HEK293 (cell line): ENCODE measurements around the gene HFM1.
A peak's percentile ranks its signal among the peaks of the same experiment; 100 is the strongest.

Experiments
- EGR2 ChIP-seq: fragments of 450-650 bp; formaldehyde crosslinking; IDR thresholded peaks from 2 replicates; pipeline ENCODE4 v1.5.1; 2016; ENCODE audit warnings: low read depth, missing biosample characterization, missing genetic modification characterization
- KLF1 ChIP-seq: fragments of 450-650 bp; formaldehyde crosslinking; IDR thresholded peaks from 2 replicates; pipeline ENCODE4 v1.5.1; 2016; ENCODE audit warnings: missing biosample characterization, missing genetic modification characterization
- KLF8 ChIP-seq: fragments of 450-650 bp; formaldehyde crosslinking; IDR thresholded peaks from 2 replicates; pipeline ENCODE4 v1.5.1; 2016; ENCODE audit warnings: missing biosample characterization, missing genetic modification characterization
- SALL2 ChIP-seq: fragments of 450-650 bp; formaldehyde crosslinking; IDR thresholded peaks from 2 replicates; pipeline ENCODE4 v1.5.0; 2017; ENCODE audit warnings: missing biosample characterization, mild to moderate bottlenecking, missing genetic modification characterization, borderline replicate concordance
- TCF7L2 ChIP-seq: IDR thresholded peaks from 2 replicates; pipeline ENCODE4 v1.6.1; 2011; ENCODE audit warnings: low read depth, mild to moderate bottlenecking, inconsistent platforms, low read length, moderate library complexity, borderline replicate concordance
- ZBTB17 ChIP-seq: fragments of 450-650 bp; formaldehyde crosslinking; IDR thresholded peaks from 2 replicates; pipeline ENCODE4 v1.5.1; 2016; ENCODE audit warnings: missing biosample characterization, missing genetic modification characterization
- ZFP3 ChIP-seq: fragments of 450-650 bp; formaldehyde crosslinking; IDR thresholded peaks from 2 replicates; pipeline ENCODE4 v1.5.1; 2016; ENCODE audit warnings: low read depth, missing biosample characterization, missing genetic modification characterization
- ZNF112 ChIP-seq: fragments of 450-650 bp; formaldehyde crosslinking; IDR thresholded peaks from 2 replicates; pipeline ENCODE4 v1.5.0; 2017; ENCODE audit warnings: missing biosample characterization, missing genetic modification characterization
- ZNF155 ChIP-seq: fragments of 450-650 bp; formaldehyde crosslinking; IDR thresholded peaks from 2 replicates; pipeline ENCODE4 v1.5.1; 2016; ENCODE audit warnings: missing biosample characterization, missing genetic modification characterization
- ZNF169 ChIP-seq: fragments of 450-650 bp; formaldehyde crosslinking; IDR thresholded peaks from 2 replicates; pipeline ENCODE4 v1.5.1; 2016; ENCODE audit warnings: missing biosample characterization, missing genetic modification characterization
- ZNF174 ChIP-seq: fragments of 450-650 bp; formaldehyde crosslinking; IDR thresholded peaks from 2 replicates; pipeline ENCODE4 v1.5.0; 2017; ENCODE audit warnings: missing biosample characterization, mild to moderate bottlenecking, missing genetic modification characterization
- ZNF184 ChIP-seq: fragments of 450-650 bp; IDR thresholded peaks from 2 replicates; pipeline ENCODE4 v1.5.1; 2018; ENCODE audit warnings: missing biosample characterization, mild to moderate bottlenecking, missing genetic modification characterization
- ZNF19 ChIP-seq: fragments of 450-650 bp; formaldehyde crosslinking; IDR thresholded peaks from 2 replicates; pipeline ENCODE4; 2016; ENCODE audit warnings: missing biosample characterization, missing genetic modification characterization, low read depth
- ZNF211 ChIP-seq: fragments of 450-650 bp; formaldehyde crosslinking; IDR thresholded peaks from 2 replicates; pipeline ENCODE4 v1.5.1; 2016; ENCODE audit warnings: low read depth, missing biosample characterization, missing genetic modification characterization
- ZNF223 ChIP-seq: fragments of 450-650 bp; formaldehyde crosslinking; IDR thresholded peaks from 2 replicates; pipeline ENCODE4 v1.5.1; 2016; ENCODE audit warnings: missing biosample characterization, missing genetic modification characterization
- ZNF350 ChIP-seq: fragments of 450-650 bp; formaldehyde crosslinking; IDR thresholded peaks from 2 replicates; pipeline ENCODE4 v1.5.0; 2017; ENCODE audit warnings: missing biosample characterization, mild to moderate bottlenecking, missing genetic modification characterization
- ZNF404 ChIP-seq: fragments of 450-650 bp; formaldehyde crosslinking; IDR thresholded peaks from 2 replicates; pipeline ENCODE4 v1.5.1; 2017; ENCODE audit warnings: missing biosample characterization, missing genetic modification characterization
- ZNF600 ChIP-seq: fragments of 450-650 bp; formaldehyde crosslinking; IDR thresholded peaks from 2 replicates; pipeline ENCODE4 v1.5.1; 2016; ENCODE audit warnings: missing biosample characterization, missing genetic modification characterization
- ZNF629 ChIP-seq: fragments of 450-650 bp; formaldehyde crosslinking; IDR thresholded peaks from 2 replicates; pipeline ENCODE4 v1.5.1; 2017; ENCODE audit warnings: missing biosample characterization, missing genetic modification characterization
- ZNF654 ChIP-seq: fragments of 450-650 bp; formaldehyde crosslinking; IDR thresholded peaks from 2 replicates; pipeline ENCODE4 v1.5.1; 2016; ENCODE audit warnings: low read depth, missing biosample characterization, missing genetic modification characterization
- ZNF660 ChIP-seq: fragments of 450-650 bp; IDR thresholded peaks from 2 replicates; pipeline ENCODE4 v1.5.1; 2018; ENCODE audit warnings: missing biosample characterization, mild to moderate bottlenecking, missing genetic modification characterization
- ZNF677 ChIP-seq: fragments of 450-650 bp; IDR thresholded peaks from 2 replicates; pipeline ENCODE4 v1.5.0; 2018; ENCODE audit warnings: missing biosample characterization, mild to moderate bottlenecking, missing genetic modification characterization, moderate library complexity
- ZNF707 ChIP-seq: fragments of 450-650 bp; formaldehyde crosslinking; IDR thresholded peaks from 2 replicates; pipeline ENCODE4 v1.5.1; 2016; ENCODE audit warnings: missing biosample characterization, missing genetic modification characterization
- ZNF76 ChIP-seq: fragments of 450-650 bp; formaldehyde crosslinking; IDR thresholded peaks from 2 replicates; pipeline ENCODE4; 2016; ENCODE audit warnings: low read depth, missing biosample characterization, missing genetic modification characterization, borderline replicate concordance
- ZNF843 ChIP-seq: fragments of 450-650 bp; formaldehyde crosslinking; IDR thresholded peaks from 2 replicates; pipeline ENCODE4 v1.5.1; 2016; ENCODE audit warnings: missing biosample characterization, missing genetic modification characterization
- TF ChIP-seq, protein P1 (sequence below): fragments of 450-650 bp; formaldehyde crosslinking; IDR thresholded peaks from 2 replicates; pipeline ENCODE4 v1.5.1; 2016; ENCODE audit warnings: missing biosample characterization, missing genetic modification characterization
- TF ChIP-seq, protein P2 (sequence below): sonication (generic); formaldehyde crosslinking; IDR thresholded peaks from 2 replicates; pipeline ENCODE4 v1.8.1; 2022; ENCODE audit warnings: mild to moderate bottlenecking, moderate library complexity, missing genetic modification reagents
- TF ChIP-seq, protein P3 (sequence below): fragments of 450-650 bp; formaldehyde crosslinking; IDR thresholded peaks from 2 replicates; pipeline ENCODE4 v1.5.1; 2016; ENCODE audit warnings: missing biosample characterization, missing genetic modification characterization
- TF ChIP-seq, protein P4 (sequence below): fragments of 450-650 bp; formaldehyde crosslinking; IDR thresholded peaks from 2 replicates; pipeline ENCODE4 v1.5.1; 2016; ENCODE audit warnings: missing biosample characterization, missing genetic modification characterization
- TF ChIP-seq, protein P5 (sequence below): fragments of 450-650 bp; formaldehyde crosslinking; IDR thresholded peaks from 2 replicates; pipeline ENCODE4 v1.5.1; 2016; ENCODE audit warnings: missing biosample characterization, missing genetic modification characterization
- TF ChIP-seq, protein P6 (sequence below): fragments of 450-650 bp; IDR thresholded peaks from 2 replicates; pipeline ENCODE4 v1.5.1; 2018; ENCODE audit warnings: missing biosample characterization, missing genetic modification characterization

Gene HFM1

DNA sequence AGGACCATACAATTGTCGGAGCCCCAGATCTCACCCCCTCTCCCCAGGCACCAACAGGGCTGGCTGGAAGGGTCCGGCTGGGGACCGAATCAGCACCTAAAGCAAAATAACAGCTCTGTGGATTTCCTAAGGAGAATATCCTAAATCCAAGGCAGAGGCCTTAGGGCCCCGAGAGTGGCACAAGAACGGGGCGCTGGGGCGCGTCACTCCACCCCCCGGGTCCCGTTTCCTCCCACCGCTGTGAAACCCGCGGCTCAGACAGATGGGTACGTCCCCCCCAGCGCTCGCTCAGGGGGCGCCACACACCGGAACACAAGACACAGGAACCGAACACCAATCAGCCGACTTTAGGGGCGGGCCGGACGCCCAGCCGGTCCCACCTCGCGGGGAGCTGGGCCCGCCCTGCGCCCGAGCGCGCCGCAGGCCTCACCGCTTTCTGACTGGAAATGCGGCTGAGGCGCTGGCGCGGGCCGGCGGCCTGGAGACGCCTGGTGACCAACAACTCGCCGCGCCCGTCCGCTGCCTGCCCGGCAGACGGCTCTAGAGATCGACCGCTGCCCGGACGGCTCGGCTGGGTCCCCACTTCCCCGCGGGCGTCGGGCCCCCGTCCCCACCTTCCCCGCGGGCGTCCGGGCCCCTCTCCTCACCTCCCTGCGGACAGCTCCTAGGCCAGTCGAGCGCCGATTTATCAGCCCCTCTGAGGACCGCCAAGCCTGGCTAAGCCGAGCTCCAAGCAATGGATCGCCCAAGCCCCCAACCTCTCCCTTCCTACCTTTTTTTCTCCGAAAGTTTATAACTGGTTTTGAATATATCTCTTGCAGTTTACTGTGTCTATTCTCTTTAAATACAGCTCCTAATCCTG lies at the start of gene HFM1 (continued):
- TF ChIP-seq, protein P1, sequence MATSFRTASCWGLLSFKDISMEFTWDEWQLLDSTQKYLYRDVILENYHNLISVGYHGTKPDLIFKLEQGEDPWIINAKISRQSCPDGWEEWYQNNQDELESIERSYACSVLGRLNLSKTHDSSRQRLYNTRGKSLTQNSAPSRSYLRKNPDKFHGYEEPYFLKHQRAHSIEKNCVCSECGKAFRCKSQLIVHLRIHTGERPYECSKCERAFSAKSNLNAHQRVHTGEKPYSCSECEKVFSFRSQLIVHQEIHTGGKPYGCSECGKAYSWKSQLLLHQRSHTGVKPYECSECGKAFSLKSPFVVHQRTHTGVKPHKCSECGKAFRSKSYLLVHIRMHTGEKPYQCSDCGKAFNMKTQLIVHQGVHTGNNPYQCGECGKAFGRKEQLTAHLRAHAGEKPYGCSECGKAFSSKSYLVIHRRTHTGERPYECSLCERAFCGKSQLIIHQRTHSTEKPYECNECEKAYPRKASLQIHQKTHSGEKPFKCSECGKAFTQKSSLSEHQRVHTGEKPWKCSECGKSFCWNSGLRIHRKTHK (tag by site-specific recombination) = no peak
- TF ChIP-seq ZNF169 (no peak), ZNF112 (no peak), SALL2 (no peak), ZNF600 (tag by site-specific recombination) (peak; percentile 74), TCF7L2 (no peak), ZNF404 (tag by site-specific recombination) (no peak), ZNF629 (tag by site-specific recombination) (0 out of 2 replicates have a peak, but pooled peaks have one; percentile 50), ZNF654 (tag by site-specific recombination) (no peak), ZNF184 (tag by site-specific recombination) (0 out of 2 replicates have a peak, but pooled peaks have one; percentile 28), ZNF707 (tag by site-specific recombination) (no peak), ZNF677 (tag by site-specific recombination) (0 out of 2 replicates have a peak, but pooled peaks have one; percentile 14), ZNF155 (tag by site-specific recombination) (no peak), ZFP3 (tag by site-specific recombination) (no peak), ZNF843 (tag by site-specific recombination) (peak; percentile 28; the same call in 1 of the 2 replicates), ZNF76 (peak; percentile 43; the same call in 1 of the 2 replicates), KLF8 (tag by site-specific recombination) (peak; percentile 81), ZNF660 (tag by site-specific recombination) (peak; percentile 38; the same call in 1 of the 2 replicates), ZBTB17 (tag by site-specific recombination) (peak; percentile 100), KLF1 (tag by site-specific recombination) (peak; percentile 42), ZNF350 (tag by site-specific recombination) (no peak), EGR2 (tag by site-specific recombination) (no peak), ZNF174 (tag by site-specific recombination) (no peak), ZNF19 (no peak), ZNF223 (tag by site-specific recombination) (0 out of 2 replicates have a peak, but pooled peaks have one; percentile 36), ZNF211 (tag by site-specific recombination) (no peak)
- TF ChIP-seq, protein P2, sequence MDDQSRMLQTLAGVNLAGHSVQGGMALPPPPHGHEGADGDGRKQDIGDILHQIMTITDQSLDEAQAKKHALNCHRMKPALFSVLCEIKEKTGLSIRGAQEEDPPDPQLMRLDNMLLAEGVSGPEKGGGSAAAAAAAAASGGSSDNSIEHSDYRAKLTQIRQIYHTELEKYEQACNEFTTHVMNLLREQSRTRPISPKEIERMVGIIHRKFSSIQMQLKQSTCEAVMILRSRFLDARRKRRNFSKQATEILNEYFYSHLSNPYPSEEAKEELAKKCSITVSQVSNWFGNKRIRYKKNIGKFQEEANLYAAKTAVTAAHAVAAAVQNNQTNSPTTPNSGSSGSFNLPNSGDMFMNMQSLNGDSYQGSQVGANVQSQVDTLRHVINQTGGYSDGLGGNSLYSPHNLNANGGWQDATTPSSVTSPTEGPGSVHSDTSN (CRISPR knock-in tag) = no peak
- TF ChIP-seq, protein P3, sequence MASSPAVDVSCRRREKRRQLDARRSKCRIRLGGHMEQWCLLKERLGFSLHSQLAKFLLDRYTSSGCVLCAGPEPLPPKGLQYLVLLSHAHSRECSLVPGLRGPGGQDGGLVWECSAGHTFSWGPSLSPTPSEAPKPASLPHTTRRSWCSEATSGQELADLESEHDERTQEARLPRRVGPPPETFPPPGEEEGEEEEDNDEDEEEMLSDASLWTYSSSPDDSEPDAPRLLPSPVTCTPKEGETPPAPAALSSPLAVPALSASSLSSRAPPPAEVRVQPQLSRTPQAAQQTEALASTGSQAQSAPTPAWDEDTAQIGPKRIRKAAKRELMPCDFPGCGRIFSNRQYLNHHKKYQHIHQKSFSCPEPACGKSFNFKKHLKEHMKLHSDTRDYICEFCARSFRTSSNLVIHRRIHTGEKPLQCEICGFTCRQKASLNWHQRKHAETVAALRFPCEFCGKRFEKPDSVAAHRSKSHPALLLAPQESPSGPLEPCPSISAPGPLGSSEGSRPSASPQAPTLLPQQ (tag by site-specific recombination) = peak; percentile 98
- TF ChIP-seq, protein P4, sequence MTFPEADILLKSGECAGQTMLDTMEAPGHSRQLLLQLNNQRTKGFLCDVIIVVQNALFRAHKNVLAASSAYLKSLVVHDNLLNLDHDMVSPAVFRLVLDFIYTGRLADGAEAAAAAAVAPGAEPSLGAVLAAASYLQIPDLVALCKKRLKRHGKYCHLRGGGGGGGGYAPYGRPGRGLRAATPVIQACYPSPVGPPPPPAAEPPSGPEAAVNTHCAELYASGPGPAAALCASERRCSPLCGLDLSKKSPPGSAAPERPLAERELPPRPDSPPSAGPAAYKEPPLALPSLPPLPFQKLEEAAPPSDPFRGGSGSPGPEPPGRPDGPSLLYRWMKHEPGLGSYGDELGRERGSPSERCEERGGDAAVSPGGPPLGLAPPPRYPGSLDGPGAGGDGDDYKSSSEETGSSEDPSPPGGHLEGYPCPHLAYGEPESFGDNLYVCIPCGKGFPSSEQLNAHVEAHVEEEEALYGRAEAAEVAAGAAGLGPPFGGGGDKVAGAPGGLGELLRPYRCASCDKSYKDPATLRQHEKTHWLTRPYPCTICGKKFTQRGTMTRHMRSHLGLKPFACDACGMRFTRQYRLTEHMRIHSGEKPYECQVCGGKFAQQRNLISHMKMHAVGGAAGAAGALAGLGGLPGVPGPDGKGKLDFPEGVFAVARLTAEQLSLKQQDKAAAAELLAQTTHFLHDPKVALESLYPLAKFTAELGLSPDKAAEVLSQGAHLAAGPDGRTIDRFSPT (tag by site-specific recombination) = peak; percentile 71; the same call in 1 of the 2 replicates
- TF ChIP-seq, protein P5, sequence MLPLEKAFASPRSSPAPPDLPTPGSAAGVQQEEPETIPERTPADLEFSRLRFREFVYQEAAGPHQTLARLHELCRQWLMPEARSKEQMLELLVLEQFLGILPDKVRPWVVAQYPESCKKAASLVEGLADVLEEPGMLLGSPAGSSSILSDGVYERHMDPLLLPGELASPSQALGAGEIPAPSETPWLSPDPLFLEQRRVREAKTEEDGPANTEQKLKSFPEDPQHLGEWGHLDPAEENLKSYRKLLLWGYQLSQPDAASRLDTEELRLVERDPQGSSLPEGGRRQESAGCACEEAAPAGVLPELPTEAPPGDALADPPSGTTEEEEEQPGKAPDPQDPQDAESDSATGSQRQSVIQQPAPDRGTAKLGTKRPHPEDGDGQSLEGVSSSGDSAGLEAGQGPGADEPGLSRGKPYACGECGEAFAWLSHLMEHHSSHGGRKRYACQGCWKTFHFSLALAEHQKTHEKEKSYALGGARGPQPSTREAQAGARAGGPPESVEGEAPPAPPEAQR (tag by site-specific recombination) = no peak
- TF ChIP-seq, protein P6, sequence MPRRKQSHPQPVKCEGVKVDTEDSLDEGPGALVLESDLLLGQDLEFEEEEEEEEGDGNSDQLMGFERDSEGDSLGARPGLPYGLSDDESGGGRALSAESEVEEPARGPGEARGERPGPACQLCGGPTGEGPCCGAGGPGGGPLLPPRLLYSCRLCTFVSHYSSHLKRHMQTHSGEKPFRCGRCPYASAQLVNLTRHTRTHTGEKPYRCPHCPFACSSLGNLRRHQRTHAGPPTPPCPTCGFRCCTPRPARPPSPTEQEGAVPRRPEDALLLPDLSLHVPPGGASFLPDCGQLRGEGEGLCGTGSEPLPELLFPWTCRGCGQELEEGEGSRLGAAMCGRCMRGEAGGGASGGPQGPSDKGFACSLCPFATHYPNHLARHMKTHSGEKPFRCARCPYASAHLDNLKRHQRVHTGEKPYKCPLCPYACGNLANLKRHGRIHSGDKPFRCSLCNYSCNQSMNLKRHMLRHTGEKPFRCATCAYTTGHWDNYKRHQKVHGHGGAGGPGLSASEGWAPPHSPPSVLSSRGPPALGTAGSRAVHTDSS (tag by site-specific recombination) = no peak
